B cell (primary cell): Measurements from ENCODE around the gene CYP4F11. TPM values are rescaled to one million over a fixed set of nuclear protein-coding genes. Genes with fewer than 3 reads are reported as not detected.
"Not testable (repeated sequence)": the region's sequence is repeated elsewhere in the genome, so short reads cannot be mapped to it uniquely, and the experiment has no call there.

Experiments used
- ATAC-seq: fragments of 200-7000 bp; cut with Tn5 transposase; one replicate; pipeline ENCODE4 v1.10.0; 2021; ENCODE audit warnings: low read depth, mild to moderate bottlenecking, moderate number of reproducible peaks, moderate library complexity
- CTCF ChIA-PET: fragments of 350-600 bp; sonication (Branson Sonifier 250); formaldehyde crosslinking; loops from one replicate; lab custom pipeline; 2021; ENCODE audit warnings: antibody characterized with exemption, inconsistent platforms; lab: Charles Lee
- POLR2A ChIA-PET: fragments of 350-600 bp; sonication (Branson Sonifier 250); formaldehyde crosslinking; loops from one replicate; lab custom pipeline; 2021; ENCODE audit warnings: antibody characterized with exemption; lab: Charles Lee
- DNase-seq: peaks from one replicate; pipeline ENCODE4 v3.0.0; 2013
- H2AFZ ChIP-seq: 2 replicates; pipeline ENCODE4 v1.6.1; 2012; ENCODE audit warnings: mild to moderate bottlenecking, low read depth, low read length; ENCODE audit not compliant: insufficient read depth, poor library complexity, severe bottlenecking
- H3K27ac ChIP-seq, 2 donors: 1 replicate in 1 of 2; 2 replicates in 1 of 2; pipeline ENCODE4 v1.5.1; 2012 to 2013; ENCODE audit warnings: low read length in 2 of 2, mild to moderate bottlenecking in 2 of 2, moderate library complexity in 1 of 2
- H3K27me3 ChIP-seq, 4 experiments: fragments of 200-600 bp in 1 of 4; sonication (generic) in 1 of 4; replicated peaks in 1 of 4; 1 replicate in 2 of 4; 2 replicates in 2 of 4; pipeline versions ENCODE4 v1.6.1 to v1.7.0; 2013 to 2016; ENCODE audit warnings: low read length in 3 of 4, mild to moderate bottlenecking in 2 of 4, mixed read lengths in 1 of 4, moderate library complexity in 1 of 4; ENCODE audit not compliant: insufficient read depth in 4 of 4, control insufficient read depth in 3 of 4; ENCODE audit errors: control extremely low read depth in 1 of 4
- H3K36me3 ChIP-seq, 2 experiments: replicated peaks in 1 of 2; 1 replicate in 1 of 2; 2 replicates in 1 of 2; pipeline versions ENCODE4 v1.6.1 to v1.7.1; 2013; ENCODE audit warnings: low read length in 1 of 2; ENCODE audit not compliant: insufficient read depth in 2 of 2, control insufficient read depth in 1 of 2; ENCODE audit errors: control extremely low read depth in 1 of 2, extremely low read depth in 1 of 2
- H3K4me1 ChIP-seq, 2 donors: fragments of 200-600 bp in 1 of 2; sonication (generic) in 1 of 2; 1 replicate in 1 of 2; 2 replicates in 1 of 2; pipeline versions ENCODE4 v1.5.1 to v1.6.1; 2013 to 2017; ENCODE audit warnings: low read length in 2 of 2; ENCODE audit not compliant: control insufficient read depth in 2 of 2, insufficient read depth in 2 of 2
- H3K4me2 ChIP-seq: replicated peaks from 2 replicates; pipeline ENCODE3; 2012; ENCODE audit warnings: mild to moderate bottlenecking, low read depth, low read length; ENCODE audit not compliant: poor library complexity, severe bottlenecking
- H3K4me3 ChIP-seq, 5 experiments: fragments of 200-600 bp in 1 of 5; sonication (generic) in 1 of 5; 1 replicate in 3 of 5; 2 replicates in 2 of 5; pipeline versions ENCODE4 v1.5.1 to v1.7.0; 2011 to 2016; ENCODE audit warnings: low read length in 4 of 5, mild to moderate bottlenecking in 4 of 5, low read depth in 2 of 5, control low read depth in 1 of 5, moderate library complexity in 1 of 5; ENCODE audit not compliant: insufficient read depth in 1 of 5; ENCODE audit errors: control extremely low read depth in 1 of 5, extremely low read depth in 1 of 5
- H3K79me2 ChIP-seq: fragments of 200-600 bp; sonication (generic); one replicate; pipeline ENCODE4 v1.6.0; 2016; ENCODE audit warnings: low read length; ENCODE audit not compliant: control insufficient read depth, insufficient read depth
- H3K9ac ChIP-seq: fragments of 200-600 bp; sonication (generic); 2 replicates; pipeline ENCODE4 v1.6.1; 2017; ENCODE audit warnings: mild to moderate bottlenecking, low read length, moderate library complexity
- H3K9me3 ChIP-seq, 3 donors: one replicate each; pipeline versions ENCODE4 v1.6.1 to v1.7.1; 2013; ENCODE audit warnings: low read length in 2 of 3; ENCODE audit not compliant: control insufficient read depth in 2 of 3, insufficient read depth in 1 of 3; ENCODE audit errors: control extremely low read depth in 1 of 3
- H4K20me1 ChIP-seq: 2 replicates; pipeline ENCODE4 v1.6.0; 2012; ENCODE audit warnings: mild to moderate bottlenecking, low read length; ENCODE audit not compliant: insufficient read depth, control insufficient read depth, poor library complexity, severe bottlenecking
- H3K27ac Mint-ChIP-seq: one replicate; pipeline ENCODE4 v1.8.0; 2021; ENCODE audit warnings: mixed read lengths
- H3K27me3 Mint-ChIP-seq: one replicate; pipeline ENCODE4 v1.8.0; 2021; ENCODE audit warnings: mixed read lengths
- H3K4me1 Mint-ChIP-seq: one replicate; pipeline ENCODE4 v1.8.0; 2021; ENCODE audit warnings: mixed read lengths
- H3K4me3 Mint-ChIP-seq: one replicate; pipeline ENCODE4 v1.8.0; 2021; ENCODE audit warnings: mixed read lengths
- H3K9me3 Mint-ChIP-seq: one replicate; pipeline ENCODE4 v1.8.0; 2022; ENCODE audit warnings: mixed read lengths; ENCODE audit not compliant: insufficient read depth
- EZH2 ChIP-seq: IDR thresholded peaks from 2 replicates; pipeline ENCODE4 v1.6.1; 2012; ENCODE audit warnings: borderline replicate concordance, low read depth, mild to moderate bottlenecking, moderate library complexity, low read length; ENCODE audit not compliant: insufficient read depth, poor library complexity, severe bottlenecking
- WGBS: methylation state at CpG from one replicate; pipeline ENCODE4 v1.1.5; 2013; ENCODE audit warnings: missing lambda C conversion rate; ENCODE audit not compliant: insufficient coverage; 5-methylcytosine and 5-hydroxymethylcytosine counted together
- intact Hi-C: fragments of 100-400 bp; cut with micrococcal nuclease; formaldehyde crosslinking; loops from one replicate; pipeline ENCODE4 v1.10.0; 2022
- polyA plus RNA-seq: library from polyadenylated mRNA; depleted of rRNA; stranded (reverse); fragments of >200 nt; gene quantifications from 2 replicates; pipeline ENCODE4 v1.2.3, GENCODE V29; 2012
- total RNA-seq, 2 donors: library from RNA; stranded (reverse); fragments of 120-200 nt in 1 of 2; gene quantifications; 1 replicate in 1 of 2; 2 replicates in 1 of 2; pipeline versions ENCODE4 v1.2.3 to v1.2.4, GENCODE V29; 2013 to 2022
- TF ChIP-seq, protein P1 (sequence below): fragments of 200-600 bp; IDR thresholded peaks from one replicate; pipeline ENCODE4 v1.8.0; 2022; ENCODE audit warnings: antibody characterized with exemption, mild to moderate bottlenecking

The CYP4F11 gene
- total and polyA plus RNA-seq, 2 donors (not counting 1 experiment from before 2014, with no cell fraction given): not detected

DNA sequence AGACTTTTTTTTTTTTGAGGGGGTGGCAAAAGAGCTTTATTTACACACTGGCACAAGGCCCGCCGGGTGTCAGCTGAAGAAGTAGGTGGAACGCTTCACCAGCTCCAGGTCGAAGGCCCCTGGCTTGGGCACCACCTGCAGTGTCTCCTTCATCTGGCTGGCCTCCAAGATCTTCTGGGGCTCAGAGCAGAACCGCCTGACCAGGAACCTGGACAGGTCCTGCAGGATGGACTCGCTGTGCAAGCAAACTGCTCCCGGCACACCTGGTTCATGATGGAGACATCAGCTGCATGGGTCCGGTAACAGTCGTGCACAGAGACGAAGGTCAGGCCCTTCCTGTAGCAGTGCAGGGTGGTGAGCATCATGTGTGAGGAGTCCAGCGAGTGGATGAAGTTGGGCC, 32.1 kb downstream of the CYP4F11 start:
- no peaks in the 10 kb centered on the region for H3K4me1 ChIP-seq
- POLR2A ChIA-PET: no interaction called here
- H3K4me3 ChIP-seq: no peak overlapping the region
- WGBS: 98% methylated on average over 11 of the region's 11 CpGs
- no peak overlapping the region for H3K9ac ChIP-seq
- Mint-ChIP-seq H3K27me3 (peaks cover 43% of the 10 kb centered on the region), H3K9me3 (no peaks in the 10 kb centered on the region), H3K27ac (no peak overlapping the region), H3K4me1 (peaks cover 4% of the 10 kb centered on the region), H3K4me3 (no peak overlapping the region)
- intact Hi-C loops: no loop called here
- H3K9me3 ChIP-seq: peaks cover 0 to 3% (median 3%) of the 10 kb centered on the region in 3 donors
- ATAC-seq: no peak
- no peaks in the 10 kb centered on the region for H3K36me3 ChIP-seq
- H3K27ac ChIP-seq: no peak overlapping the region
- no peaks in the 10 kb centered on the region for H3K79me2 ChIP-seq
- no peak overlapping the region for H3K4me2 ChIP-seq
- H3K27me3 ChIP-seq: peaks cover 0 to 19% (median 14%) of the 10 kb centered on the region in 4 experiments
- no peak for TF ChIP-seq EZH2
- TF ChIP-seq, protein P1, sequence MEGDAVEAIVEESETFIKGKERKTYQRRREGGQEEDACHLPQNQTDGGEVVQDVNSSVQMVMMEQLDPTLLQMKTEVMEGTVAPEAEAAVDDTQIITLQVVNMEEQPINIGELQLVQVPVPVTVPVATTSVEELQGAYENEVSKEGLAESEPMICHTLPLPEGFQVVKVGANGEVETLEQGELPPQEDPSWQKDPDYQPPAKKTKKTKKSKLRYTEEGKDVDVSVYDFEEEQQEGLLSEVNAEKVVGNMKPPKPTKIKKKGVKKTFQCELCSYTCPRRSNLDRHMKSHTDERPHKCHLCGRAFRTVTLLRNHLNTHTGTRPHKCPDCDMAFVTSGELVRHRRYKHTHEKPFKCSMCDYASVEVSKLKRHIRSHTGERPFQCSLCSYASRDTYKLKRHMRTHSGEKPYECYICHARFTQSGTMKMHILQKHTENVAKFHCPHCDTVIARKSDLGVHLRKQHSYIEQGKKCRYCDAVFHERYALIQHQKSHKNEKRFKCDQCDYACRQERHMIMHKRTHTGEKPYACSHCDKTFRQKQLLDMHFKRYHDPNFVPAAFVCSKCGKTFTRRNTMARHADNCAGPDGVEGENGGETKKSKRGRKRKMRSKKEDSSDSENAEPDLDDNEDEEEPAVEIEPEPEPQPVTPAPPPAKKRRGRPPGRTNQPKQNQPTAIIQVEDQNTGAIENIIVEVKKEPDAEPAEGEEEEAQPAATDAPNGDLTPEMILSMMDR: no peak
- H2AFZ ChIP-seq: no peak overlapping the region
- no peaks in the 10 kb centered on the region for H4K20me1 ChIP-seq
- CTCF ChIA-PET: no interaction called here
- no peak for DNase-seq

DNA sequence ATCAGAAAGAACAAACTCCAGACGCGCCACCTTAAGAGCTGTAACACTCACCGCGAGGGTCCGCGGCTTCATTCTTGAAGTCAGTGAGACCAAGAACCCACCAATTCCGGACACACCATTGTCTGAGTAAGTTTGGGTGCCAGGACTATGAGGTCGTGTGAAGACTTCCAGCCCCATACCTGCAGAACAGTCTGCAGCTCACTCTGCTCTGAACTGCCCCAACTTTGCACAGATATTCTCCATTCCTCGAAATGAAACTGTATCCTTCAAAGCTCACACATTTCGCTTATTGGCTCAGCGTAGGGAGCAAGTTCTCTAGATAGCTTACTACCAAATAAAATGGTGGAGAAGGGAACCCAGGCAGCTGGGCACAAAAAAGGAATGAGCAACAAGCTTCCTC, 33.8 kb downstream of the CYP4F11 start:
- WGBS: 65% methylated on average over 4 of the region's 11 CpGs
- H3K27me3 Mint-ChIP-seq: peaks cover 45% of the 10 kb centered on the region
- DNase-seq: no peak
- POLR2A ChIA-PET: no interaction called here
- peaks cover 0 to 3% (median 3%) of the 10 kb centered on the region in 3 donors for H3K9me3 ChIP-seq
- ATAC-seq: no peak
- no peak overlapping the region for H3K4me2 ChIP-seq
- no peaks in the 10 kb centered on the region for H4K20me1 ChIP-seq
- no peaks in the 10 kb centered on the region for H3K79me2 ChIP-seq
- no peak overlapping the region for H3K4me3 ChIP-seq
- no peaks in the 10 kb centered on the region for H3K36me3 ChIP-seq
- H3K4me1 ChIP-seq: no peaks in the 10 kb centered on the region
- H3K9ac ChIP-seq: no peak overlapping the region
- peaks cover 4% of the 10 kb centered on the region for H3K4me1 Mint-ChIP-seq
- H3K27me3 ChIP-seq: peaks cover 0 to 19% (median 7%) of the 10 kb centered on the region in 4 experiments
- intact Hi-C loops: no loop called here
- no peak overlapping the region for H3K27ac Mint-ChIP-seq
- TF ChIP-seq EZH2: no peak
- TF ChIP-seq, protein P1: no peak
- H3K4me3 Mint-ChIP-seq: peak overlapping the region; percentile 37
- no peaks in the 10 kb centered on the region for H3K9me3 Mint-ChIP-seq
- H2AFZ ChIP-seq: no peak overlapping the region
- CTCF ChIA-PET: no interaction called here
- no peak overlapping the region for H3K27ac ChIP-seq

DNA sequence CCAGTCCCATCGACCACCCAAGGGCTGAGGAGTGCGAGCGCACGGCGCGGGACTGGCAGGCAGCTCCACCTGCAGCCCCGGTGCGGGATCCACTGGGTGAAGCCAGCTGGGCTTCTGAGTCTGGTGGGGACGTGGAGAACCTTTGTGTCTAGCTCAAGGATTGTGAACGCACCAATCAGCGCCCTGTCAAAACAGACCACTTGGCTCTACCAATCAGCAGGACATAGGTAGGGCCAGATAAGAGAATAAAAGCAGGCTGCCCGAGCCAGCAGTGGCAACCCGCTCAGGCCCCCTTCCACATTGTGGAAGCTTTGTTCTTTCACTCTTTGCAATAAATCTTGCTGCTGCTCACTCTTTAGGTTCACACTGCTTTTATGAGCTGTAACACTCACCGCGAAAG, 34.3 kb downstream of the CYP4F11 start:
- Mint-ChIP-seq H3K27me3 (peaks cover 45% of the 10 kb centered on the region), H3K4me3 (peak overlapping the region; percentile 37)
- H3K79me2 ChIP-seq, H3K4me1 Mint-ChIP-seq, DNase-seq, CTCF ChIA-PET, intact Hi-C loops, H3K9me3 Mint-ChIP-seq, H3K4me1 ChIP-seq, H3K4me2 ChIP-seq, ATAC-seq, H3K9me3 ChIP-seq, H3K4me3 ChIP-seq, H2AFZ ChIP-seq, H3K36me3 ChIP-seq, H3K27ac ChIP-seq, H3K27ac Mint-ChIP-seq, H3K9ac ChIP-seq, H4K20me1 ChIP-seq, POLR2A ChIA-PET: not testable (repeated sequence)
- H3K27me3 ChIP-seq: peaks cover 0 to 19% (median 6%) of the 10 kb centered on the region in 4 experiments
- WGBS: no CpG with 5 or more reads among the region's 15 CpGs
